ENCODE results near the gene GPHN. TPM values are rescaled to one million over a fixed set of nuclear protein-coding genes. Genes with fewer than 3 reads are reported as not detected.

Gene GPHN
- total and polyA plus RNA-seq, 4 donors: 9.1 to 57.6 (median 33.9) TPM

GRCh38 chr14:67162385-67162784 lies 654.4 kb downstream of the GPHN start:
- no peak for TF ChIP-seq CTCF (IDR thresholded peaks at IDR 0.05; ENCODE audit: control extremely low read depth, extremely low read depth)
- no peak overlapping the region for H3K27ac ChIP-seq (ENCODE audit: low read depth in 1 of 2, low read length in 1 of 2)
- H3K9ac ChIP-seq (ENCODE audit: insufficient read depth in 1 of 2, low read length in 2 of 2): no peak overlapping the region
- WGBS, 2 donors: 88 to 89% methylated on average over 4 of the region's 4 CpGs
- no peaks in the 10 kb centered on the region for H3K36me3 ChIP-seq (ENCODE audit: control insufficient read depth in 4 of 4, insufficient read depth in 4 of 4, low read length in 4 of 4)
- H3K4me1 ChIP-seq (ENCODE audit: control insufficient read depth in 5 of 5, insufficient read depth in 5 of 5, low read length in 5 of 5): no peaks in the 10 kb centered on the region
- H3K4me3 ChIP-seq: no peak overlapping the region
- ATAC-seq (ENCODE audit: insufficient read depth, low FRiP score): no peak
- DNase-seq: no peak
- peaks cover 0 to 2% (median 0%) of the 10 kb centered on the region in 4 donors for H3K9me3 ChIP-seq (ENCODE audit: control insufficient read depth in 4 of 4, insufficient read depth in 3 of 4, low read length in 3 of 4)
- no peaks in the 10 kb centered on the region for H3K27me3 ChIP-seq (ENCODE audit: control insufficient read depth in 3 of 3, insufficient read depth in 3 of 3, low read length in 2 of 3)

GRCh38 chr14:67166450-67166853 lies 658.5 kb downstream of the GPHN start:
- Histone ChIP-seq H3K9ac (ENCODE audit: insufficient read depth in 1 of 2, low read length in 2 of 2) (no peak overlapping the region), H3K27ac (ENCODE audit: low read depth in 1 of 2, low read length in 1 of 2) (no peak overlapping the region), H3K27me3 (ENCODE audit: control insufficient read depth in 3 of 3, insufficient read depth in 3 of 3, low read length in 2 of 3) (no peaks in the 10 kb centered on the region), H3K36me3 (ENCODE audit: control insufficient read depth in 4 of 4, insufficient read depth in 4 of 4, low read length in 4 of 4) (peaks cover 0 to 1% (median under 1%) of the 10 kb centered on the region in 4 donors), H3K4me3 (no peak overlapping the region), H3K9me3 (ENCODE audit: control insufficient read depth in 4 of 4, insufficient read depth in 3 of 4, low read length in 3 of 4) (no peaks in the 10 kb centered on the region), H3K4me1 (ENCODE audit: control insufficient read depth in 5 of 5, insufficient read depth in 5 of 5, low read length in 5 of 5) (no peaks in the 10 kb centered on the region)
- TF ChIP-seq CTCF (IDR thresholded peaks at IDR 0.05; ENCODE audit: control extremely low read depth, extremely low read depth): peak; percentile 56
- ATAC-seq (ENCODE audit: insufficient read depth, low FRiP score) (peak; percentile 47), DNase-seq (peak; percentile 34 to 73 (median 67))
- 83 to 90% methylated on average over 5 of the region's 5 CpGs for WGBS, 2 donors

GRCh38 chr14:67167420-67168109 lies 659.6 kb downstream of the GPHN start:
- H3K27me3 ChIP-seq (ENCODE audit: control insufficient read depth in 3 of 3, insufficient read depth in 3 of 3, low read length in 2 of 3): no peaks in the 10 kb centered on the region
- WGBS, 2 donors: 78 to 80% methylated on average over 2 of the region's 2 CpGs
- peak in 1 of 3 donors; percentile 4 for DNase-seq
- no peak overlapping the region for H3K27ac ChIP-seq (ENCODE audit: low read depth in 1 of 2, low read length in 1 of 2)
- no peak overlapping the region for H3K9ac ChIP-seq (ENCODE audit: insufficient read depth in 1 of 2, low read length in 2 of 2)
- H3K9me3 ChIP-seq (ENCODE audit: control insufficient read depth in 4 of 4, insufficient read depth in 3 of 4, low read length in 3 of 4): peaks cover 0 to under 1% (median 0%) of the 10 kb centered on the region in 4 donors
- H3K36me3 ChIP-seq (ENCODE audit: control insufficient read depth in 4 of 4, insufficient read depth in 4 of 4, low read length in 4 of 4): peaks cover 0 to 6% (median 5%) of the 10 kb centered on the region in 4 donors
- no peak for ATAC-seq (ENCODE audit: insufficient read depth, low FRiP score)
- no peak overlapping the region for H3K4me3 ChIP-seq
- no peaks in the 10 kb centered on the region for H3K4me1 ChIP-seq (ENCODE audit: control insufficient read depth in 5 of 5, insufficient read depth in 5 of 5, low read length in 5 of 5)
- TF ChIP-seq CTCF (IDR thresholded peaks at IDR 0.05; ENCODE audit: control extremely low read depth, extremely low read depth): no peak

GRCh38 chr14:67168110-67168441 lies 660.1 kb downstream of the GPHN start:
- no peak overlapping the region for H3K9ac ChIP-seq (ENCODE audit: insufficient read depth in 1 of 2, low read length in 2 of 2)
- no peak overlapping the region for H3K27ac ChIP-seq (ENCODE audit: low read depth in 1 of 2, low read length in 1 of 2)
- peaks cover 0 to 6% (median 2%) of the 10 kb centered on the region in 4 donors for H3K9me3 ChIP-seq (ENCODE audit: control insufficient read depth in 4 of 4, insufficient read depth in 3 of 4, low read length in 3 of 4)
- H3K36me3 ChIP-seq (ENCODE audit: control insufficient read depth in 4 of 4, insufficient read depth in 4 of 4, low read length in 4 of 4): peaks cover 0 to 8% (median 6%) of the 10 kb centered on the region in 4 donors
- H3K4me3 ChIP-seq: no peak overlapping the region
- no peaks in the 10 kb centered on the region for H3K4me1 ChIP-seq (ENCODE audit: control insufficient read depth in 5 of 5, insufficient read depth in 5 of 5, low read length in 5 of 5)
- WGBS, 2 donors: 88 to 94% methylated on average over 1 of the region's 1 CpG
- H3K27me3 ChIP-seq (ENCODE audit: control insufficient read depth in 3 of 3, insufficient read depth in 3 of 3, low read length in 2 of 3): no peaks in the 10 kb centered on the region
- no peak for ATAC-seq (ENCODE audit: insufficient read depth, low FRiP score)
- no peak for TF ChIP-seq CTCF (IDR thresholded peaks at IDR 0.05; ENCODE audit: control extremely low read depth, extremely low read depth)
- no peak for DNase-seq

Data from lung (tissue), 12 donors.